GM23248 (cell line): ENCODE measurements around the gene SCP2.

Experiments used
- EZH2 ChIP-seq: fragments of 200-600 bp; sonication (generic); IDR thresholded peaks from 2 replicates; pipeline ENCODE4 v1.6.1; 2018; ENCODE audit warnings: antibody characterized with exemption, mild to moderate bottlenecking; ENCODE audit not compliant: insufficient read depth, poor library complexity, severe bottlenecking
- EZH2phosphoT487 ChIP-seq: fragments of 200-600 bp; sonication (generic); IDR thresholded peaks from 2 replicates; pipeline ENCODE4 v1.6.1; 2018; ENCODE audit warnings: antibody characterized with exemption, moderate library complexity, mild to moderate bottlenecking, low read depth; ENCODE audit not compliant: insufficient read depth

GRCh38 chr1:53074313-53075154 is 147.5 kb downstream of the SCP2 start:
- TF ChIP-seq EZH2 (no peak), EZH2phosphoT487 (no peak)
